ENCODE results near the gene MNS1. TPM values are rescaled to one million over a fixed set of nuclear protein-coding genes. Genes with fewer than 3 reads are reported as not detected.

The MNS1 gene
- total and polyA plus RNA-seq, 9 of the 15 experiments (the other 6 are each of a cell fraction or from before 2014, with no cell fraction given), result 1.1 to 10.3 (median 2.5) TPM

GRCh38 chr15:56496635-56497034 lies 31.7 kb upstream of the MNS1 start:
- H3K9me1 ChIP-seq (ENCODE audit: control insufficient read depth, insufficient read depth, low read length), result no peaks in the 10 kb centered on the region
- peak; percentile 96 for ATAC-seq
- no TSS peak for BruUV-seq (replicated peaks)
- H3K36me3 ChIP-seq (ENCODE audit: control insufficient read depth, insufficient read depth, low read length), result no peaks in the 10 kb centered on the region
- intact Hi-C loops (cut with micrococcal nuclease), result loop anchor here (1.0 to 10.0 kb wide), 5 partner anchors 326 to 810 kb away; no protein-coding TSS in a partner anchor
- no peaks in the 10 kb centered on the region; a peak in 1 of 5 replicates for H3K4me1 ChIP-seq (replicated peaks in 1 of 2; ENCODE audit: control insufficient read depth in 2 of 2, insufficient read depth in 2 of 2, low read length in 2 of 2)
- in situ Hi-C loops (cut with MboI), result loop anchor here (10.0 to 25.0 kb wide), 3 partner anchors 316 to 1038 kb away; no protein-coding TSS in a partner anchor
- H3K9me3 ChIP-seq (replicated peaks; ENCODE audit: control insufficient read depth, insufficient read depth, low read depth, low read length), result no peaks in the 10 kb centered on the region
- peak overlapping the region; percentile 75 for H2AFZ ChIP-seq (ENCODE audit: low read depth, low read length)
- no peak overlapping the region for H3K9ac ChIP-seq (ENCODE audit: insufficient read depth in 1 of 2, low read depth in 2 of 2, low read length in 2 of 2)
- CTCF ChIA-PET (ENCODE audit: low intra/inter-chr PET ratio), result interaction anchor here (0.6 to 1.7 kb wide), 5 partner anchors 325 to 1254 kb away, joined by 3 to 15 read pairs (median 6); no protein-coding TSS in a partner anchor
- H4K20me1 ChIP-seq (replicated peaks; ENCODE audit: control insufficient read depth, insufficient read depth, low read length), result no peaks in the 10 kb centered on the region
- no peaks in the 10 kb centered on the region for H3K27me3 ChIP-seq (ENCODE audit: control insufficient read depth in 2 of 2, insufficient read depth in 2 of 2, low read length in 2 of 2)
- H3K27ac ChIP-seq (ENCODE audit: extremely low read depth, low read depth, low read length), result no peak overlapping the region
- no peaks in the 10 kb centered on the region for H3K79me2 ChIP-seq (ENCODE audit: control insufficient read depth, insufficient read depth, low read length)
- no peak overlapping the region for H3K4me3 ChIP-seq
- FAIRE-seq, result peak; percentile 85
- peak overlapping the region; percentile 61 for H3K4me2 ChIP-seq (ENCODE audit: insufficient read depth, low read length)
- POLR2A ChIA-PET, result interaction anchor here (0.6 kb wide), 1 partner anchor 724 kb away, joined by 3 read pairs; no protein-coding TSS in a partner anchor
- peak; percentile 46 to 69 (median 60) for DNase-seq (ENCODE audit: extremely low read depth in 1 of 4, low spot score in 3 of 4)
- 18% methylated on average over 7 of the region's 7 CpGs for WGBS (ENCODE audit: insufficient coverage, low coverage, missing lambda C conversion rate)
- TF ChIP-seq SNIP1 (IDR thresholded peaks at IDR 0.05; ENCODE audit: low read depth) (no peak), E2F8 (IDR thresholded peaks at IDR 0.05; ENCODE audit: low read depth, partially characterized antibody) (no peak), FIP1L1 (IDR thresholded peaks at IDR 0.05; ENCODE audit: low read depth, low read length, poor library complexity, severe bottlenecking) (no peak), ERF (CRISPR knock-in tag; IDR thresholded peaks at IDR 0.05) (no peak), ZNF436 (CRISPR knock-in tag; IDR thresholded peaks at IDR 0.05) (no peak), GMEB1 (CRISPR knock-in tag; IDR thresholded peaks at IDR 0.05) (no peak), DPF2 (IDR thresholded peaks at IDR 0.05) (no peak), TEAD1 (CRISPR knock-in tag; IDR thresholded peaks at IDR 0.05) (no peak), CBX3 (IDR thresholded peaks at IDR 0.05; ENCODE audit: borderline replicate concordance in 1 of 2, low read length in 2 of 2) (no peak), JUN (IDR thresholded peaks at IDR 0.05; ENCODE audit: borderline replicate concordance, low read depth, low read length) (0 out of 2 replicates have a peak, but pooled peaks have one; percentile 22), JUN (CRISPR knock-in tag; IDR thresholded peaks at IDR 0.05; ENCODE audit: borderline replicate concordance) (no peak), RERE (CRISPR knock-in tag; IDR thresholded peaks at IDR 0.05; ENCODE audit: borderline replicate concordance) (no peak), HMG20B (CRISPR knock-in tag; IDR thresholded peaks at IDR 0.05) (no peak)

Measured in K562 (cell line).